H9 (cell line): ENCODE results near the gene F7. TPM values are rescaled to one million over a fixed set of nuclear protein-coding genes. Genes with fewer than 3 reads are reported as not detected.

Experiments
- DNase-seq: peaks from one replicate; pipeline ENCODE4 v3.0.0-alpha.2; 2017
- H2AFZ ChIP-seq: one replicate; pipeline ENCODE4 v1.6.1; 2013; ENCODE audit warnings: mild to moderate bottlenecking, low read length, control low read depth, moderate library complexity
- H2AK5ac ChIP-seq: 2 replicates; pipeline ENCODE4 v1.6.1; 2013; ENCODE audit warnings: low read length, control low read depth, mixed read lengths; ENCODE audit not compliant: insufficient read length
- H2BK120ac ChIP-seq: one replicate; pipeline ENCODE4 v1.6.1; 2013; ENCODE audit warnings: low read depth, mild to moderate bottlenecking, low read length, control low read depth, inconsistent platforms; ENCODE audit not compliant: poor library complexity, severe bottlenecking
- H2BK12ac ChIP-seq: 2 replicates; pipeline ENCODE4 v1.6.1; 2013; ENCODE audit warnings: low read length, control low read depth, mixed read lengths, low read depth; ENCODE audit not compliant: insufficient read length
- H2BK15ac ChIP-seq: 2 replicates; pipeline ENCODE4 v1.6.1; 2013; ENCODE audit warnings: low read depth, low read length, control low read depth
- H2BK20ac ChIP-seq: one replicate; pipeline ENCODE4 v1.6.1; 2013; ENCODE audit warnings: low read depth, mild to moderate bottlenecking, low read length, control low read depth, inconsistent platforms; ENCODE audit not compliant: poor library complexity, severe bottlenecking
- H2BK5ac ChIP-seq: 2 replicates; pipeline ENCODE4 v1.6.1; 2013; ENCODE audit warnings: low read length, control low read depth, mixed read lengths; ENCODE audit not compliant: insufficient read length
- H3K14ac ChIP-seq: 2 replicates; pipeline ENCODE4 v1.6.1; 2013; ENCODE audit warnings: low read length, control low read depth; ENCODE audit not compliant: insufficient read depth
- H3K18ac ChIP-seq: 2 replicates; pipeline ENCODE4 v1.6.1; 2013; ENCODE audit warnings: low read depth, mild to moderate bottlenecking, mixed read lengths, low read length, control low read depth; ENCODE audit not compliant: insufficient read length
- H3K23ac ChIP-seq: 2 replicates; pipeline ENCODE4 v1.6.1; 2013; ENCODE audit warnings: low read length, control low read depth, mixed read lengths, low read depth; ENCODE audit not compliant: insufficient read length
- H3K23me2 ChIP-seq: 2 replicates; pipeline ENCODE4 v1.6.1; 2013; ENCODE audit warnings: low read depth, mild to moderate bottlenecking, mixed read lengths, low read length, control low read depth; ENCODE audit not compliant: insufficient read length, poor library complexity, severe bottlenecking
- H3K27ac ChIP-seq: 2 replicates; pipeline ENCODE4 v1.5.1; 2013; ENCODE audit warnings: low read length, control low read depth, mixed read lengths, low read depth; ENCODE audit not compliant: insufficient read length
- H3K27me3 ChIP-seq: 2 replicates; pipeline ENCODE4 v1.6.1; 2013; ENCODE audit warnings: low read length, control low read depth, inconsistent platforms; ENCODE audit not compliant: insufficient read depth
- H3K4ac ChIP-seq: 2 replicates; pipeline ENCODE4 v1.6.1; 2013; ENCODE audit warnings: low read depth, mild to moderate bottlenecking, control low read depth, inconsistent platforms, low read length, moderate library complexity
- H3K4me1 ChIP-seq: 2 replicates; pipeline ENCODE4 v1.6.1; 2013; ENCODE audit warnings: low read length, control low read depth, inconsistent platforms; ENCODE audit not compliant: insufficient read depth
- H3K4me2 ChIP-seq: 2 replicates; pipeline ENCODE4 v1.6.1; 2013; ENCODE audit warnings: low read length, control low read depth, mixed read lengths; ENCODE audit not compliant: insufficient read length, insufficient read depth
- H3K56ac ChIP-seq: 2 replicates; pipeline ENCODE4 v1.6.1; 2013; ENCODE audit warnings: low read depth, mild to moderate bottlenecking, mixed read lengths, low read length, control low read depth; ENCODE audit not compliant: insufficient read length
- H3K79me1 ChIP-seq: 2 replicates; pipeline ENCODE4 v1.6.1; 2013; ENCODE audit warnings: low read depth, mild to moderate bottlenecking, moderate library complexity, low read length, control low read depth, inconsistent platforms; ENCODE audit not compliant: insufficient read depth, poor library complexity, severe bottlenecking
- H3K79me2 ChIP-seq: 2 replicates; pipeline ENCODE4 v1.6.1; 2013; ENCODE audit warnings: low read length, control low read depth, inconsistent platforms; ENCODE audit not compliant: insufficient read depth
- H3K9ac ChIP-seq: 2 replicates; pipeline ENCODE4 v1.6.1; 2013; ENCODE audit warnings: low read length, control low read depth, mixed read lengths; ENCODE audit not compliant: insufficient read length; ENCODE audit errors: extremely low read depth
- H3K9me3 ChIP-seq: one replicate; pipeline ENCODE4 v1.6.1; 2013; ENCODE audit warnings: low read depth, low read length, inconsistent platforms; ENCODE audit not compliant: control insufficient read depth
- H3T11ph ChIP-seq: one replicate; pipeline ENCODE4 v1.6.1; 2013; ENCODE audit warnings: mild to moderate bottlenecking, low read length, control low read depth, inconsistent platforms
- H4K20me1 ChIP-seq: one replicate; pipeline ENCODE4 v1.6.1; 2013; ENCODE audit not compliant: control insufficient read depth, insufficient read length, insufficient read depth
- H4K5ac ChIP-seq: 2 replicates; pipeline ENCODE4 v1.6.1; 2013; ENCODE audit warnings: low read depth, mild to moderate bottlenecking, mixed read lengths, low read length, control low read depth; ENCODE audit not compliant: insufficient read length
- H4K8ac ChIP-seq: replicated peaks from 2 replicates; pipeline ENCODE4 v1.6.1; 2013; ENCODE audit warnings: low read length, control low read depth, mixed read lengths, low read depth; ENCODE audit not compliant: insufficient read length
- H4K91ac ChIP-seq: 2 replicates; pipeline ENCODE4 v1.6.1; 2013; ENCODE audit warnings: low read depth, mild to moderate bottlenecking, moderate library complexity, mixed read lengths, low read length, control low read depth; ENCODE audit not compliant: insufficient read length
- H3K27ac Mint-ChIP-seq, 3 experiments: 2 replicates in 2 of 3; 3 replicates in 1 of 3; pipeline ENCODE4 v1.8.0; 2020 to 2021; ENCODE audit warnings: mixed read lengths in 3 of 3, mild to moderate bottlenecking in 1 of 3, moderate library complexity in 1 of 3
- H3K27me3 Mint-ChIP-seq: 2 replicates; pipeline ENCODE4 v1.8.0; 2021; ENCODE audit warnings: low read depth, mild to moderate bottlenecking, moderate library complexity, mixed read lengths
- H3K36me3 Mint-ChIP-seq, 3 experiments: 2 replicates in 2 of 3; 3 replicates in 1 of 3; pipeline ENCODE4 v1.8.0; 2020 to 2021; ENCODE audit warnings: low read depth in 3 of 3, mixed read lengths in 3 of 3; ENCODE audit not compliant: insufficient read depth in 1 of 3
- H3K4me1 Mint-ChIP-seq, 2 experiments: 2 replicates each; pipeline ENCODE4 v1.8.0; 2020; ENCODE audit warnings: mixed read lengths in 2 of 2
- H3K4me3 Mint-ChIP-seq, 2 experiments: 2 replicates in 1 of 2; 3 replicates in 1 of 2; pipeline ENCODE4 v1.8.0; 2020 to 2021; ENCODE audit warnings: mild to moderate bottlenecking in 2 of 2, mixed read lengths in 2 of 2, moderate library complexity in 1 of 2
- H3K9me3 Mint-ChIP-seq, 2 experiments: 2 replicates in 1 of 2; 3 replicates in 1 of 2; pipeline ENCODE4 v1.8.0; 2020; ENCODE audit warnings: mild to moderate bottlenecking in 2 of 2, mixed read lengths in 2 of 2, moderate library complexity in 1 of 2
- WGBS: extraction: QIAGEN DNeasy Blood & Tissue Kit; methylation state at CpG from one replicate; pipeline ENCODE4 v1.1.7; 2013; ENCODE audit warnings: missing lambda C conversion rate, low lambda C conversion rate, mixed read lengths; ENCODE audit not compliant: insufficient read length; ENCODE audit errors: extremely low coverage; 5-methylcytosine and 5-hydroxymethylcytosine counted together
- total RNA-seq: library from RNA; stranded (reverse); gene quantifications from 2 replicates; pipeline ENCODE4 v1.2.1, GENCODE V29; 2021
- TF ChIP-seq, protein P1 (sequence below): fragments of 200-600 bp; sonication (generic); conservative IDR thresholded peaks from 3 replicates; pipeline ENCODE4 v1.8.0; 2021; ENCODE audit warnings: antibody characterized with exemption, mild to moderate bottlenecking

The F7 gene
- total RNA-seq, 1 experiment from 2014 or later = 0.81 TPM

- no peak overlapping the region for H2BK20ac ChIP-seq
- peak overlapping the region; percentile 33 for H3K4me2 ChIP-seq
- Mint-ChIP-seq H3K36me3 (peaks cover 3 to 5% (median 4%) of the 10 kb centered on the region in 3 experiments; a peak in 4 of 7 replicates), H3K27ac (no peak overlapping the region), H3K27me3 (peaks cover 26% of the 10 kb centered on the region), H3K4me1 (peaks cover 7 to 19% of the 10 kb centered on the region in 2 experiments; a peak in 2 of 4 replicates), H3K4me3 (peak overlapping the region; percentile 48 to 72), H3K9me3 (peaks cover 3 to 8% of the 10 kb centered on the region in 2 experiments; a peak in 4 of 5 replicates)
- no peak overlapping the region for H2AK5ac ChIP-seq
- H3K4ac ChIP-seq = no peak overlapping the region
- no peak overlapping the region for H3T11ph ChIP-seq
- H3K23ac ChIP-seq = no peak overlapping the region
- peaks cover 4% of the 10 kb centered on the region for H3K23me2 ChIP-seq
- H4K91ac ChIP-seq = no peak overlapping the region
- no peaks in the 10 kb centered on the region for H3K9me3 ChIP-seq
- no CpG with 5 or more reads among the region's 73 CpGs for WGBS
- H3K27ac ChIP-seq = no peak overlapping the region
- H4K8ac ChIP-seq = no peak overlapping the region
- no peak overlapping the region for H3K9ac ChIP-seq
- H2BK5ac ChIP-seq = no peak overlapping the region
- H3K79me1 ChIP-seq = no peaks in the 10 kb centered on the region
- H4K20me1 ChIP-seq = peaks cover 4% of the 10 kb centered on the region
- H4K5ac ChIP-seq = no peak overlapping the region
- peak overlapping the region; percentile 19 for H3K18ac ChIP-seq
- H2BK120ac ChIP-seq = no peak overlapping the region
- no peak overlapping the region; the same call in 1 of the 2 replicates for H2BK15ac ChIP-seq
- H2BK12ac ChIP-seq = no peak overlapping the region
- peaks cover 29% of the 10 kb centered on the region; the same call in 1 of the 2 replicates for H3K27me3 ChIP-seq
- H3K14ac ChIP-seq = peak overlapping the region; percentile 50; the same call in 1 of the 2 replicates
- TF ChIP-seq, protein P1, sequence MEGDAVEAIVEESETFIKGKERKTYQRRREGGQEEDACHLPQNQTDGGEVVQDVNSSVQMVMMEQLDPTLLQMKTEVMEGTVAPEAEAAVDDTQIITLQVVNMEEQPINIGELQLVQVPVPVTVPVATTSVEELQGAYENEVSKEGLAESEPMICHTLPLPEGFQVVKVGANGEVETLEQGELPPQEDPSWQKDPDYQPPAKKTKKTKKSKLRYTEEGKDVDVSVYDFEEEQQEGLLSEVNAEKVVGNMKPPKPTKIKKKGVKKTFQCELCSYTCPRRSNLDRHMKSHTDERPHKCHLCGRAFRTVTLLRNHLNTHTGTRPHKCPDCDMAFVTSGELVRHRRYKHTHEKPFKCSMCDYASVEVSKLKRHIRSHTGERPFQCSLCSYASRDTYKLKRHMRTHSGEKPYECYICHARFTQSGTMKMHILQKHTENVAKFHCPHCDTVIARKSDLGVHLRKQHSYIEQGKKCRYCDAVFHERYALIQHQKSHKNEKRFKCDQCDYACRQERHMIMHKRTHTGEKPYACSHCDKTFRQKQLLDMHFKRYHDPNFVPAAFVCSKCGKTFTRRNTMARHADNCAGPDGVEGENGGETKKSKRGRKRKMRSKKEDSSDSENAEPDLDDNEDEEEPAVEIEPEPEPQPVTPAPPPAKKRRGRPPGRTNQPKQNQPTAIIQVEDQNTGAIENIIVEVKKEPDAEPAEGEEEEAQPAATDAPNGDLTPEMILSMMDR = no peak
- no peaks in the 10 kb centered on the region; the same call in 1 of the 2 replicates for H3K4me1 ChIP-seq
- H3K56ac ChIP-seq = no peak overlapping the region
- no peak overlapping the region for H2AFZ ChIP-seq
- DNase-seq = peak; percentile 53
- H3K79me2 ChIP-seq = no peaks in the 10 kb centered on the region
Observed at GRCh38 chr13:113109151-113110047, 3.8 kb downstream of the F7 start.
